ENCODE results near the gene SLC35A3. TPM values are rescaled to one million over a fixed set of nuclear protein-coding genes. Genes with fewer than 3 reads are reported as not detected.

The SLC35A3 gene
- total and polyA plus RNA-seq, 9 of the 15 experiments (the other 6 are each of a cell fraction or from before 2014, with no cell fraction given) = 3.5 to 21.7 (median 13.2) TPM

DNA sequence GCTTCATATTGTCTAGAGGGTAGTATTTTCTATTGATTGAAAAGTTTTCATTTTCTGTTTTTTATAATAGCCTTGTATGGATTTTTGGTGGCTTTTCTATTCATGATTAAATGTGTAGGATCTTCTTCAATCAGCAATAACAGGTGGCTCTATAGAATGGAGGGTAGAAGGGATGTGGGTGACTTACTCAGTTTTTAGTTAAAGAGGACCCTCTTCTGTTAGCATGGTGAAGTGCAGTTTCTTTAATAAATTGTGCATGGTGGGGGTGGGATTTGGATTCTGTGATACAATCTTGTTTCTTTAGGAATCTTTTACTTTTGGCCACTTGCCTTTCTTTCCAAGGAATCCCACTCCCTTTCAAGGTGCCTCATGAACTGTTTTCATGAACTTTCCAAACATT lies 64.7 kb downstream of the SLC35A3 start (continued):
- TF ChIP-seq, protein P1, sequence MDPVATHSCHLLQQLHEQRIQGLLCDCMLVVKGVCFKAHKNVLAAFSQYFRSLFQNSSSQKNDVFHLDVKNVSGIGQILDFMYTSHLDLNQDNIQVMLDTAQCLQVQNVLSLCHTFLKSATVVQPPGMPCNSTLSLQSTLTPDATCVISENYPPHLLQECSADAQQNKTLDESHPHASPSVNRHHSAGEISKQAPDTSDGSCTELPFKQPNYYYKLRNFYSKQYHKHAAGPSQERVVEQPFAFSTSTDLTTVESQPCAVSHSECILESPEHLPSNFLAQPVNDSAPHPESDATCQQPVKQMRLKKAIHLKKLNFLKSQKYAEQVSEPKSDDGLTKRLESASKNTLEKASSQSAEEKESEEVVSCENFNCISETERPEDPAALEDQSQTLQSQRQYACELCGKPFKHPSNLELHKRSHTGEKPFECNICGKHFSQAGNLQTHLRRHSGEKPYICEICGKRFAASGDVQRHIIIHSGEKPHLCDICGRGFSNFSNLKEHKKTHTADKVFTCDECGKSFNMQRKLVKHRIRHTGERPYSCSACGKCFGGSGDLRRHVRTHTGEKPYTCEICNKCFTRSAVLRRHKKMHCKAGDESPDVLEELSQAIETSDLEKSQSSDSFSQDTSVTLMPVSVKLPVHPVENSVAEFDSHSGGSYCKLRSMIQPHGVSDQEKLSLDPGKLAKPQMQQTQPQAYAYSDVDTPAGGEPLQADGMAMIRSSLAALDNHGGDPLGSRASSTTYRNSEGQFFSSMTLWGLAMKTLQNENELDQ (CRISPR knock-in tag; IDR thresholded peaks at IDR 0.05; ENCODE audit: borderline replicate concordance) = no peak
- TF ChIP-seq ZNF76 (CRISPR knock-in tag; IDR thresholded peaks at IDR 0.05; ENCODE audit: borderline replicate concordance) (no peak), RBM17 (IDR thresholded peaks at IDR 0.05; ENCODE audit: borderline replicate concordance, low read depth, low read length) (no peak), NCOA4 (IDR thresholded peaks at IDR 0.05; ENCODE audit: partially characterized antibody) (no peak)
- TF ChIP-seq, protein P2, sequence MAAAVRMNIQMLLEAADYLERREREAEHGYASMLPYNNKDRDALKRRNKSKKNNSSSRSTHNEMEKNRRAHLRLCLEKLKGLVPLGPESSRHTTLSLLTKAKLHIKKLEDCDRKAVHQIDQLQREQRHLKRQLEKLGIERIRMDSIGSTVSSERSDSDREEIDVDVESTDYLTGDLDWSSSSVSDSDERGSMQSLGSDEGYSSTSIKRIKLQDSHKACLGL (CRISPR knock-in tag; IDR thresholded peaks at IDR 0.05; ENCODE audit: borderline replicate concordance, poor library complexity, severe bottlenecking) = no peak

DNA sequence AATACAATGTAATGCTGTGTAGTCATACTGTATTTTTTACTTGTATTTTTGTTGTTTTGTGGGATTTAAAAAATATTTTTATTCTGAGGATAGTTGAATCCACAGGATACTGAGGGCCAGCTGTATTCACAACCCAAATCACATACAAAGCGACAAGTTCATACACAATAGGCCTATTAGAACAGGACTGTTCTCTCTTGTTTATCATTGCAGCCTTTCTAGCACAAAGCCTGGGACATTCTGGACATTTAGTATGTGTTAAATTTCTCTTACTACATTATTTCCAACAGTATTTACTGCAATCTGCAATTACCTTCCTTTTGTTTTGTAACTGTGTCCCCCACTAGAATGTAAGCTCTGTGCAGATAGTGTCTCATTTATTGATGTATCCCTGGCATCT lies 65.4 kb downstream of the SLC35A3 start:
- FAIRE-seq = no peak
- no TSS peak for BruUV-seq (replicated peaks)
- Histone ChIP-seq H3K9me1 (ENCODE audit: control insufficient read depth, insufficient read depth, low read length) (no peaks in the 10 kb centered on the region), H4K20me1 (replicated peaks; ENCODE audit: control insufficient read depth, insufficient read depth, low read length) (no peaks in the 10 kb centered on the region), H2AFZ (ENCODE audit: low read depth, low read length) (no peak overlapping the region), H3K79me2 (ENCODE audit: control insufficient read depth, insufficient read depth, low read length) (peaks cover 55% of the 10 kb centered on the region), H3K36me3 (ENCODE audit: control insufficient read depth, insufficient read depth, low read length) (peaks cover 18% of the 10 kb centered on the region), H3K9ac (ENCODE audit: insufficient read depth in 1 of 2, low read depth in 2 of 2, low read length in 2 of 2) (no peak overlapping the region), H3K27ac (ENCODE audit: extremely low read depth, low read depth, low read length) (no peak overlapping the region), H3K4me2 (ENCODE audit: insufficient read depth, low read length) (no peak overlapping the region), H3K9me3 (replicated peaks; ENCODE audit: control insufficient read depth, insufficient read depth, low read depth, low read length) (0 out of 2 replicates have a peak, but pooled peaks cover 4% of the 10 kb centered on the region), H3K4me1 (replicated peaks in 1 of 2; ENCODE audit: control insufficient read depth in 2 of 2, insufficient read depth in 2 of 2, low read length in 2 of 2) (peaks cover 4 to 11% of the 10 kb centered on the region in 2 experiments; a peak in 3 of 5 replicates), H3K27me3 (ENCODE audit: control insufficient read depth in 2 of 2, insufficient read depth in 2 of 2, low read length in 2 of 2) (no peaks in the 10 kb centered on the region), H3K4me3 (0 out of 2 replicates have a peak overlapping the region, but pooled peaks have one; percentile 11)
- ATAC-seq = no peak
- DNase-seq (ENCODE audit: extremely low read depth in 1 of 4, low spot score in 3 of 4) = no peak
- POLR2A ChIA-PET = interaction anchor here (0.6 to 1.1 kb wide), 3 partner anchors 10 to 231 kb away, joined by 3 read pairs; partner anchors contain the start of gene RTCA
- 71% methylated on average over 1 of the region's 1 CpG for WGBS (ENCODE audit: insufficient coverage, low coverage, missing lambda C conversion rate)
- intact Hi-C loops (cut with micrococcal nuclease) = loop anchor here (2.0 to 5.0 kb wide), 3 partner anchors 64 to 307 kb away; no protein-coding TSS in a partner anchor
- in situ Hi-C loops (cut with MboI) = loop anchor here (5.0 kb wide), 1 partner anchor 223 kb away; no protein-coding TSS in a partner anchor
- CTCF ChIA-PET (ENCODE audit: low intra/inter-chr PET ratio) = interaction anchor here (1.3 kb wide), 1 partner anchor 227 kb away, joined by 8 read pairs; no protein-coding TSS in a partner anchor
- TF ChIP-seq, protein P3, sequence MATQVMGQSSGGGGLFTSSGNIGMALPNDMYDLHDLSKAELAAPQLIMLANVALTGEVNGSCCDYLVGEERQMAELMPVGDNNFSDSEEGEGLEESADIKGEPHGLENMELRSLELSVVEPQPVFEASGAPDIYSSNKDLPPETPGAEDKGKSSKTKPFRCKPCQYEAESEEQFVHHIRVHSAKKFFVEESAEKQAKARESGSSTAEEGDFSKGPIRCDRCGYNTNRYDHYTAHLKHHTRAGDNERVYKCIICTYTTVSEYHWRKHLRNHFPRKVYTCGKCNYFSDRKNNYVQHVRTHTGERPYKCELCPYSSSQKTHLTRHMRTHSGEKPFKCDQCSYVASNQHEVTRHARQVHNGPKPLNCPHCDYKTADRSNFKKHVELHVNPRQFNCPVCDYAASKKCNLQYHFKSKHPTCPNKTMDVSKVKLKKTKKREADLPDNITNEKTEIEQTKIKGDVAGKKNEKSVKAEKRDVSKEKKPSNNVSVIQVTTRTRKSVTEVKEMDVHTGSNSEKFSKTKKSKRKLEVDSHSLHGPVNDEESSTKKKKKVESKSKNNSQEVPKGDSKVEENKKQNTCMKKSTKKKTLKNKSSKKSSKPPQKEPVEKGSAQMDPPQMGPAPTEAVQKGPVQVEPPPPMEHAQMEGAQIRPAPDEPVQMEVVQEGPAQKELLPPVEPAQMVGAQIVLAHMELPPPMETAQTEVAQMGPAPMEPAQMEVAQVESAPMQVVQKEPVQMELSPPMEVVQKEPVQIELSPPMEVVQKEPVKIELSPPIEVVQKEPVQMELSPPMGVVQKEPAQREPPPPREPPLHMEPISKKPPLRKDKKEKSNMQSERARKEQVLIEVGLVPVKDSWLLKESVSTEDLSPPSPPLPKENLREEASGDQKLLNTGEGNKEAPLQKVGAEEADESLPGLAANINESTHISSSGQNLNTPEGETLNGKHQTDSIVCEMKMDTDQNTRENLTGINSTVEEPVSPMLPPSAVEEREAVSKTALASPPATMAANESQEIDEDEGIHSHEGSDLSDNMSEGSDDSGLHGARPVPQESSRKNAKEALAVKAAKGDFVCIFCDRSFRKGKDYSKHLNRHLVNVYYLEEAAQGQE (IDR thresholded peaks at IDR 0.05; ENCODE audit: borderline replicate concordance) = no peak
- TF ChIP-seq, protein P3 (CRISPR knock-in tag; IDR thresholded peaks at IDR 0.05; ENCODE audit: low read depth) = no peak
